ENCODE measurements around the gene EIPR1.
"Not testable (repeated sequence)": the region's sequence is repeated elsewhere in the genome, so short reads cannot be mapped to it uniquely, and the experiment has no call there.

EIPR1 gene

DNA sequence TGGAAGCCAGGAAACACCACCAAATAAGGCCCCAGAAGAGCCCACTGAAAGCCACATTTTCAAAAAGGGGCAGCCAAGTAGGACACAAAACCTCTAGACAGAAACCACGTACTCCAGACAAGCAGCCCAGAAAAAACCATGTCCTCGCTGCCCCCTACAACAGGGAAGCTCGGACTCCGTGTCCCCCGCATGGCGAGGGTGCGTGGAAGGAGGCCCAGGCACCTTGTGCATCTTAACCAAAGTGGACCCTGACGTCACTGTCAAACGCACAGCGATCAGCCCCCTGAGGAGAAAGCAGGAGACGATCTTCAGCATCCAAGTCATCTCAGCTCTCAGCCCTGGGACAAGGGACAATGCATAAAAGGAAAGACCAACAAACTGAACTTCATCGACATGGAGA is 168.4 kb downstream of the EIPR1 start:
- DNase-seq, result no peak

DNA sequence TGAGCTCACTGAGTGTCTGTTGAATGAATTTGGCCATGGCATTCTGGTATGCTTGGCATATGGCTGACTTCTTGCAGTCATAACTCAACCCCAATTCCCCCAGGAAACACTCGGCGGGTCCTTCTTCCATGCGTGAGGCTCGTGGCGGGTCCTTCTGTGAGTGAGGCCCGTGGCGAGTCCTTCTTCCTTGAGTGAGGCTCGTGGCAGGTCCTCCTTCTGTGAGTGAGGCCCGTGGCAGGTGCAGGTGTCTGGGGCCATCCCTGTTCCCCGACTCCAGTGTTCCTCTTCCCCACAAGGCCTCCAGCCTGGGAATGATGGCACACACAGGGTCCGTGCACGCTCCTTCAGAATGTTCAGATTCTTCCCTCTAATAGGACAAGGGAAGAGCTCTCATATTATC is 169.0 kb downstream of the EIPR1 start:
- DNase-seq, result no peak

DNA sequence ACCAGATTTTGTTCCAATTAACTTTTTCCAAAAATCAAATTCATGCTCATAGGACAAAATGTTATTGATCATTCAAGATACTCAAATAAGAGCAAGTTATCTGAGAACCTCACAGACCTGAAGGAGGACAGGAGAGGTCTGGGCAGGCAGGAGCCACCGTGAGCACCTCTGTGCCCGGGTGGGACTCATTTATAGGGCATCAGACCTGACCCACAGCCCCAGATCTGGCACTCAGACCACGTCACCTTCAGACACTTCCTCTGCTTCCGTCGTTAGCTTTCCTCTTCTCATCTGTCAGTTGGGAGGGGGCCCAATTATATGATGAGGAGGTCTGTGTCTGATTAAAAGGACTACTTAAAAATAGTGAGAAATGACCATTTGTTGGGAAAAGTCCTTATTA is 169.4 kb downstream of the EIPR1 start:
- DNase-seq, result no peak

DNA sequence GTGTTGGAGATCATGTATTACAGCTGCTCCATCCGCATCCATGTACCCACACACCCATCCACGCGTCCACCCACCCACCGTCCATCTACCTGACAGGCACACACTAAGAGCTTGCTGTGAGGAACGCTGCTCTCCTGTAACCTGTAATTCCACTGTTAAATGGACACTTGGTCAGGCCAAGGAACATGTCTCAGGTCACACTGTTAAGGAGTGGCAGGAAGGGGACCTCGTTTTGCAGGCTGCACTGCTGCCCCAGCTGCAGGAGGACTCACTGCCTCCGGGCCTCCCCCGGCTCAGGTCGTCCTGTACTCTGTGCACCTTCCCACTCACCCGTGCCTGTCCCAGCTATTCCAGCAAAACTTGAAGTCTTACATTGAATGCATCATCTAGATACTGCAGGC is 170.5 kb downstream of the EIPR1 start:
- no peak for DNase-seq

DNA sequence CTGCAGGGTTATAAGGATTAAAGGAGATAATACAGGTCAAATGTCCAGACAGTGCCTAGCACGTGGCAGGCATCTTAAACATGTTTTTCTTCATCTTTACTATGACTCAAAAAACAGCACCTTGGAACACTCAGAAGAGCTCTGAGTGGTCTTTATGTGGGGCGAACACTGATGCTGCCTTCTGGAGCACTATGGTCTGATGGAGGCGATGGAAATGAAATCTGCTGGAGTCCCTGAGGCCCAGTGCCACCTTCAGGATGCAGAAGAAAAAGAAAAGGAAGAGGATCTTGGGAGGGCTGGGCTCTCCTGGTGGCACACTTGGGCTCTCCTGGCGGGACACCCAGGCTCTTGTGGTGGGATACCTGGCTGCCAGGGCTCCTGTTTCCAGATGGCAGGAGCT is 171.8 kb downstream of the EIPR1 start:
- no peak for DNase-seq

DNA sequence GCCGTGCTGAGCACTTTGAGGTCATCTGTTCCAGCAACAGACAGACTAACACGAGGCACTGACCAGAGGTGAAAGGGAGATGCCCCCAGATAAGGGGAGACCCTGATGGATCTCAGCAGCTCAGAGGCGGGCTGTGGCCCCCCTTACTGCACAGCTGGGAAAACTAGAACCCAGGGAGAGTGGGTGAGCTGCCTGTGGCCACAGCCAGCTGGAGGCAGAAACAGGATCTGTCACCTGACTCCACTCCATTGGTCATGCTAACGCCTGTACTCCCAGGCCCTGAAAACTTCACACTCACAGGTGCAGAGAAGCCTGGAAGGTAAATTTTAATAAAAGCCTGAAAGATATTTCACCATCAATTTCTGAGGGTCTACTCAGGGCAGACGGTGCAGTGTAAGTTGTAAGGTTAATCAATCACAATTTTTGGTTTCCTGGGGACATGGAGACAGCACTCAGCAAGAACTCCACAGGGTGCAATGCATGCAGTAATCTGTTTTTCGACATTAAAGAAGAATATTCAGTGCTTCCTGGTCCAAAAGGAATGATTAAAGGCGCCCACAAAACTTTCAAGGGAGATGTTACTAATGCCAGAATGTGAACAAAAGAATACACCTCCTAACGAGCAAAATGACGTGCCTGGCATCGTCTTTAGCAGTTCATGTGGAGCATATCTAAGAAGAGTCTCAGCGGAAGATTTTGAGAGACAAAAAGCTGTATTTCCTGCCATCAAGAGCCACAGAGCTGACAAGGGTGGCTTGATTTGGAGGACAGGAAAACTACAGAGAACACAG is 173.4 kb downstream of the EIPR1 start:
- no peak for DNase-seq

DNA sequence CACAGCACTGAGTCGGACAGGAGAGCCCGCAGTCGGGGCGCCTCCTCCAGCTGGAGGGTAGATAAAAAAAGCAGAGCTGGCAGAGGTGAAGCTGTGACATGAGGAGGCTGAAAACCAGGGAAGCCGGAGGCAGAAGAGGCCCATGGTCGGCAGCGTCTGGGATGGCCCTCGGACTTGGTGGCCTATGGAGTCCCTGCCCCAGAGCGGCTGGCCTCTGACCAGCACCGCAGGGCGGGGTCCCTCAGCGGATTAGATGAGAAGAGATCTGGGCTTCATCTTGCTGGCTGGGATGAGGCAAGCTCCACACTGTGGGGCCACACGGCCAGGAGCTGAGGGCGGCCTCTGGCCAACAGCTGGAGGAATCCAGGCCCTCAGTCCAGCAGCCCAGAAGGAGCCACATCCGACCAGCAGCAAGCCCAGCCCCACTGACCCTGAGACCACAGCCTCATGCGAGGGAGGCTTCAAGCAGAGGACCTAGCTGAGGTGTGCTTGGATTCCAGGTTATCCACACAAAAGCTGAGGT is 174.1 kb downstream of the EIPR1 start:
- no peak for DNase-seq

DNA sequence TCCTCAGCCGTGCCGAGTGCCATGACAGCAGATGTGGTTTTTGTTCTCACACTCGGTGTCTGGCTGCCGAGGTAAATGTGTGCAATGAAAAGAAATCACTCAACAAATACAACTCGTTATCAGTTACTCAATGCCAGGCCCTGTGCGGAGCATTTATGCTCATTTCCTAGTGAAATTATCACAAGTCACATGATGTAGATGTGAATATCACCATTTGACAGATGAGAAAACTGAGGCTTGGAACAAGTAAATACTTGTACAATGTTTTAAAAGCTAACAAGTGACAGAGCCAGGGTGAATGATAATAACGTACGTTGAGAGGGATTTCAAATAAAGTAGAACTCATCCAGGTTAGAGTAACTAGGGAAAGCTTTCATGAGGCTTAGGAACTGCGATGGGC is 174.7 kb downstream of the EIPR1 start:
- DNase-seq, result no peak

DNA sequence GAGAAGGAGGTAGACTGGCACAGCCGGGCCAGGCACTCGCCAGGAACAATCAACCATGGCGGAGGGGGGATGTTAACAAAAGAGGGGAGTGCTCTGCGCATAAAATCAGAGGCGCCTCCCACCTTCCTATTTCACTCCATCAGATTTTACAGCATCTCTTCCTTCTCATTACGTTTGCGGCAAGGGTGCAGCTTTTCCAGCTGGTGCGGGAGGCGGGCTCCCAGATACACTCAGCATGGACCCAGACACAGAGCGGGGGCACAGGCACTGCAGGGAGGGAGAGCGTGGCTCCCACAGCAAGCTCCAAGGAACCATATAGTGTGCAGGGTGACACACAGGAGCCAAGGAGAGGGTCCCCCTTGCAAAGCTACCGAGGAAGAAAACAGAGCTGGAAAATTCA is 176.3 kb downstream of the EIPR1 start:
- no peak for DNase-seq

DNA sequence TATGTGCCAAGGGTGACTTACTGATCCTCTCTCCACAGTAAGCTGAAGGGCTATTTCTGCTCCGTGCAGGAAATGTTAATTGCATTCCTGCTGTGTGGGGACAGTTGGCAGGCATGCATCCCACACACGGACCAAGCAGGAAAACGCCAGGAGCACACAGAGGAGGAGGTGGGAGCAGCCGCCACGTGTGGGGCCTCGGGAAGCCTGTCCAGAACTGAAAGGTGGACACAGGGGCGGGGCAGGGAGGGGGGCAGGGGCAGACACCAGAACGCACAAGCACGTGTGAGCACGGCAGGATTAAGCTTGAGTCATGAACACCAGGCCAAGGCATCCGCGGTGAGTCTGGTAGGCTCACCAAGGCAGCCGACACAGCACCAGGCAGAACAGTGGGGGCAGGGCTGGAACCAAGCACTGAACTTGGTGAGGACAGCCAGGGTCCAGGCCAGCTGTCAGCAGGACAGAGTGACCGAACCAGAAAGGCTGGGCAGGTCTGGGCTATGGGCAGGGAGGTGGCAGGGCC is 177.1 kb downstream of the EIPR1 start:
- DNase-seq, result peak; percentile 41

DNA sequence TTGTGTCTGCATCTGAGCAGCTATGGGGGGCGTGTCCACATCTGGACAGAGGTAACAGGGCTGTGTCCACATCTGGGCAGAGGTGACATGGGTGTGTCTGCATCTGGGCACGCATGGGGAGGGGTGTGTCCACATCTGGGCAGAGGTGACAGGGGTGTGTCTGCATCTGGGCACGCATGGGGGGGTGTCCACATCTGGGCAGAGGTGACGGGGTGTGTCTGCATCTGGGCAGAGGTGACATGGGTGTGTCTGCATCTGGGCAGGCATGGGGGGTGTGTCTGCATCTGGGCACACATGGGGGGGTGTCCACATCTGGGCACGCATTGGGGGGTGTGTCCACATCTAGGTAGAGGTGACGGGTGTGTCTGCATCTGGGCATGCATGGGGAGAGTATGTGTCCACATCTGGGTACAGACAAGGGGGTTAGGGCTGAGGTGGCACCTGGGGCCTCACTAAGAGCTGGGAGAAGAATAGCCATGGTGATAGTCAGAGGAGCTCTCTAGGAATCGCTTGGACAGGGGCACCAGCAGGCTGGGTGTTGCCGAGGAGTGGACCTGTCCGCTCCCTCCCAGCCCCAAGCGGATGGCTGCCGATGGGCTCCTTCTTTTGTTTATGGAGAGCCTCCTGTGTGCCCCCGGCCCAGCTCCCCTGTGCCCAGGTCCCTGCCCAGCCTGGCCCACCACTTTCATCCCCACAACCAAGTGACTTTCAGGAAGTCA is 177.8 kb downstream of the EIPR1 start:
- no peak for DNase-seq

DNA sequence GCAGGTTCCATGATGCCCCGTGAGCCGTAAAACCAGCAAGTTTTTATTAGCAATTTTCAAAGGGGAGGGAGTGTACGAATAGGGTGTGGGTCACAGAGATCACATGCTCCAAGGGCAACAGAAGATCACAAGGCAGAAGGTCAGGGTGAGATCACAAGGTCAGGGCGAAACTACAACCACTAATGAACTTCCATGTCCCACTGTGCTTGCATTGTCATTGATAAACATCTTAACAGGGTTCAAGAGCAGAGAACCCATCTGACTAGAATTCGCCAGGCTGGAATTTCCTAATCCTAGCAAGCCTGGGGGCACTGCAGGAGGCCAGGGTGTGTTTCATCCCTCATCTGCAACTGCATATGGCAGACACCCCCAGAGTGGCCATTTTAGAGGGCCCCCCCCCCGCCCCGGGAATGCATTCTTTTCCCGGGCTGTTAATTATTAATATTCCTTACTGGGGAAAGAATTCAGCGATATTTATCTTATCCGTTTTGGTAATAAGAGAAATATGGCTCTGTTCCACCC is 178.9 kb downstream of the EIPR1 start:
- not testable (repeated sequence) for DNase-seq

DNA sequence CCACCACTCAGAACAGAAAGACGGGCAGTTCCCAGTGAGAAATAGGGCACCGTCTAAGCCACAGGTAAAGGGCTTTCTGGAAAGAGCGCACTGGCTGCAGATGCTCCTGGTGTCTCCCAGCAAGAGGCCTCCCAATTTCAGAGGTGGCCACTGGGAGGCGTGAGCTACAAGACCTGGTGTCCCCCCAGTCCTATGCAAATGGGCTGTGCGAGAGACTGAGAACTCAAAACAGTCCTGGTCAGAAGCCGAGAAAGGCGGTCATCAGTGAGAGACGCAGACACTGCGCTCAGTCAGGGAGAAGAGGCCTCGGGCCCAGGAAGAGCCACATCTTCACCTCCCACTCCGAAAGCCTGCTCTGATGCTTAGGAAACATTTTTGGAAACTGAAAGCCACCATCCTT is 179.5 kb downstream of the EIPR1 start:
- no peak for DNase-seq

DNA sequence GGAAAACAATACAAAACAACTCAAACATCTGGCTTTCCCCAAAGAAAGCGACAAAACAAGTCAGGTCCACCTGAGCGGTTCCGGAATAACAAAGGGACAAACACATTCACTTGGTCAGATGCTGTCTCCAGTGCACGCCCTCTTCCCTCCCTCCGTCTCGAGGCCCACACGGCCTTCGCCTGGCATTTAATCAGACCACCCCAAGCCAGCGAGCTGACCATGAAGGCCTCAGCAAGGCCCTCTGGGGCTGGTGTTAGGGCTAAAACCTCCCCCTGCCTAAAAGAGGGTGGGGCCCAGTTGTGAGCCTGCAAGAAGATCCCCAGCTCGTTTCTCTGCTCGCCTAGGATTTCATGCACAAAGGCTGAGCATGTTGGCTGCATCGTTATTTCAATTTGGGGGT is 180.3 kb downstream of the EIPR1 start:
- no peak for DNase-seq

DNA sequence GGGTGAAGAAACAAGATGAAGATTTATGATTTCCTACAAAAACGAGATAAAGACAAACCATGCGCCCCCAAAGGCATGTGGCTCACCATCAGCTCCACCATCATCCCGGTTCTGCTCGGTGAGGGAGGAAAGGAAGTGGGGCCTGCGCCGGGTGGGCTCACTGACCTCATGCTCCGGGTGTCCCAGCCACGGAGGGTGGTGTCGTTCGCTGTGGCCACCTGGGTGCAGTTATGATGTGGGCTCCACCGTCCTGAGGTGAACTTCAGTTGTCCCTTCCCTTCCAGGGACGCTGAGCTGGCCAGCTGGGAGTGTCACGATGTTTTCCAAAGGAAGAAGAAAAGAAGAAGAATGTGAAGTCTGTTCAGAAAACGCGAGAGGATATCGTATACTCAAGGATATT is 180.9 kb downstream of the EIPR1 start:
- no peak for DNase-seq

DNA sequence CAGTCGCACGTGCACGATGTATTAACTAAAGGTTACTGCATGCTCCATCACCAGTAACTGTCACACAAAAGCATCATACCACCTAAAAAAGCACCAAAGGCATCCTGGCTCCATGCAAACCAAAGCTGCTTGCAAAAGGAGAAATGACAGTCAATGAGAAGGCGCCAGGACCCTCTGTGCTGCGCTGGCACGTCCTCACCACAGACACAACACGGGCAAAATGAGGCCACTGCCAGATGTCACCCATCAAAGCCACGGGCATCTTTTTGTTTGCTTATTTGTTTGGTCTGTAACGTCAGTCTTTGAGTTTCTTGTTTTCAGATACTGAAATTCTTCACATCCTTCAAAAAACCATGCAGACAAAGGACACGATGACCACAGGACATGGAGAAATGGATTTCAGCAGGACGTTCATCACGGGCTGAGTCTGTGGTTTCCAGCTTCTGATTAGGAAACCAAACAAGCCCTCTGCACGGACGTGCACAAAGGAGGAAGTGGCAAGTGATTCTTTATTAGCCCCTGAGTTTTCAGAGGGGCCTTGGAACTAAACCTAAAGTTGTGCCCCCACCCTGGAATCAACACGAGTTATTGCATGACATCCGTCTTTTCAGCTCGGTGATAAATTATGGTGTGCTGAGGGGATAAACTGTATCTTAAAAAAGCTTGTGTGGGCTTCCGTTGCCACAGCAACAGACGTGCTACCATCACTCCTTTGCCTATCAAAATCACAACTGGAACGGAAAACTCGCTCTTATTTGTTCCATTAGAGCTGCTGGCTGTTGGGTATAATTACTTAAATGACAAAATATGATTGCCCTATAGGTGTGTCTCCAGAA is 181.8 kb downstream of the EIPR1 start:
- no peak for DNase-seq

DNA sequence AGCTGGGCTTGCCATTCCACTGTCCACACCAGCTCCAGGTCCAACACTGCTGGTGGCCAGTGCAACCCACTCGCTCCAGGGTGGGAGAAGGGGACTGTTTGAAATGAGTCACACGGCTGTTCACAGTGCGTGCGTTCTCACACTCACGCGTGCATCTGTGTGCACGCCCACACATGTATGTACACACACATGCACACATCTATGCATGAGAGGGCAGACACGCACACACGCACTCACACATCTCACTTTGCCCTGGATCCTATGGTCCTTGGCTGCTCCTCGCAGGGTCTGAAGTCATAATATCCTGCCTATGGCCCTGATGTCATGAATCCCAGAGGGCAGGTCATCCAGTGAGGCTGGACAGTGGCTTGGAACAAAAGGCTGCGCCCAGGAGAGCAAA is 182.8 kb downstream of the EIPR1 start:
- DNase-seq, result no peak

DNA sequence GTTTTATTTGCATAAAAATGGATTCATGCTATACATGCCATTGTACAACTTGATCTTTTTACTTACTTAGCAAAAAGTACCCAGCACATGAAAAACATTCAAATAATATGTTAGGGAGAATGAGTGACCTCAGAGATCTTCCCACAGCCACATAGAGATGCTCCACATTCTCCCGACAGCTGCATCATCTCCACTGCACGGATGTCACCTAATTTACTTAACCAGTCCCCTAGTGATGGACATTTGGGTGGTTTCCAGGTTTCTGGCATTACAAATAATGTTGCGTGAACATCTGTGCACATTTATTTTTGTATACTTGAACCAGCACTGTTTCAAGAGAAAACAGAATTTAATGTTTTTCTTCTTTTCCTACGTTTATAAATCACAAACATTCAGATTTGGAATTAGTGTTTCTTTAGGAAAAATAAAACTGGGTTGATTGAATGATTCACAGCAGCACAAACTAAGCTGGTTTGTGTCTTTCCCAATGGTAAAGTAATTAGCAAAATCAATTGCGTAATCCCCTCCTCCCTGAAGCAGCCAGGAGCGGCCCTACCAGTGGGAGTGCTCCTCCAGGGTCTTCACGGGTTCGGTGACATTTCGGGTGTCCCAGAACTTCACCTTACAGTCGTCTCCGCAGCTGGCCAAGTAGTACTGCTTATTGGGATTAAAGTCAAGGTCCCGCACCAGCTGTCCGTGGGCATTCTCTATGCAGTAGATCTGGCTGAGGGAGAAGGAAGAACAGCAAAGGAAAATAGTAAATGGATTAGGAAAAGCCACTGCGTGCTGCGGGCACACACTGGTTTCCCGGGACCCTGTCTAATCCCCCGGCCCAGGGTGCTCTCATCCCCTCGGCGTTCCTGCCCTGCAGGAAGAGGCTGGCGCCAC is 183.9 kb downstream of the EIPR1 start:
- DNase-seq, result no peak

DNA sequence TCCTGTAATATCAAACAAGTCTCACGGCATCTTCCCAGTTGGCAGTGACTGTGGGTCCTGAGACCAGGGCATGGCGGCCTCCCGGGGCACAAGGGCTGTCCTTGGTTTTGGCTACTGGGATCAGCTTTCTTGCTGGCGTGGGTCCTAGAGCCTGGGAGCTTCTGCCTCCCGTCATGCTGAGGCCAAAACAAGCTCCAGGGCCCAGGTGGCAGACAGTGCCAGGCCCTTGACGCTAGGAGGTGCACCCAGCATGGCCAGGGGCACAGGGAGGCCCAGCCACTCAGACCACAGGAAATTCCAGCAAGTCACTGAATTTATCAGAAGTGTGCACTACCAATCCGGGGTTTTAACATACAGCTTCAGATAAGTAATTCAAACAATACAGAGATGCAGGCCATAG is 184.7 kb downstream of the EIPR1 start:
- DNase-seq, result no peak

DNA sequence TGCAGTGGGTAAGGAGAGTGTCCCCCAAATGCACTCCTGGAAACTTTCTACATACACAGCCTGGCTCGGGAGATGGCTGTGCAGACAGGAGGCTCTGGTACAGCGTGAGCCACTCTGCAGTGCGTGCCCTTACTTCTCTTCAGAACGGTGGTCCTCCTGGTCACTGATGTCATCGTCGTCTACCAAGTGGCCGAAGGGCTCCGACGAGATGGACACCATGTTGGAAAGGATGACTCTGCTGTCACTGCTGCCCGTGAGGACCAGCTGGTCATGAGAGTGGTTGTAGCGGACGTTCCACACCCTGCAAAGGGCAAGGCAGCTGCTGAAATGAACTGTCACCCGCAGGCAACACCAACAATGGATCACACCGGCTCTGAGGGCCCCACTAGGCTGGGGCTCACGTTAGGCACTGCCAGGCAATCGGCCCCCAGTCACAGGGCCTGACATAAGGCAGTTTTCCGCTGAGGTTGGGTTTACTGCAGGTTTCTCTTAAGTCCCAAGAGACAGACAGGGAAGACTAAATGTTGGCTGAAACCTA is 185.3 kb downstream of the EIPR1 start:
- DNase-seq, result no peak

DNA sequence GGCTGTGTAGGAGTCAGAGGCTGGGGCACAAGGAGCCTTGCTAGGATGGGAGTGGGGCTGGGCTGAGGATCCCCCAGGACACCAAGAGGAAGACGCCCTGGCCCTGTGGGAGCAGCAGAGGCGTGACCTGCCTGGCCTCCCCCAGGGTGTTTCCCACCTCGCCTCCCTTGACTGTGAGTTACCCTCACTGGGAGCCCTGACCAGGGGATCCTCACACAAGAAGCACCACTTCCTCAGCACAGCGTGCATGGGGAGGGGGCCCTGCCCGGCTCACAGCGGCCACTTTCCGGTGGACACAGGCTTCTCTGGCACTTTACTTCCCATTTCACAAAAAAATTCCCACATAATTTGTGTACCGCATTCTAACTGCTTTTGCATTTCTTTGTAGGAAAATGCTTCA is 187.7 kb downstream of the EIPR1 start:
- no peak for DNase-seq

Measured in fibroblast of skin of abdomen (primary cell).